ENCODE data around the gene ALKBH2.

ALKBH2 gene

DNA sequence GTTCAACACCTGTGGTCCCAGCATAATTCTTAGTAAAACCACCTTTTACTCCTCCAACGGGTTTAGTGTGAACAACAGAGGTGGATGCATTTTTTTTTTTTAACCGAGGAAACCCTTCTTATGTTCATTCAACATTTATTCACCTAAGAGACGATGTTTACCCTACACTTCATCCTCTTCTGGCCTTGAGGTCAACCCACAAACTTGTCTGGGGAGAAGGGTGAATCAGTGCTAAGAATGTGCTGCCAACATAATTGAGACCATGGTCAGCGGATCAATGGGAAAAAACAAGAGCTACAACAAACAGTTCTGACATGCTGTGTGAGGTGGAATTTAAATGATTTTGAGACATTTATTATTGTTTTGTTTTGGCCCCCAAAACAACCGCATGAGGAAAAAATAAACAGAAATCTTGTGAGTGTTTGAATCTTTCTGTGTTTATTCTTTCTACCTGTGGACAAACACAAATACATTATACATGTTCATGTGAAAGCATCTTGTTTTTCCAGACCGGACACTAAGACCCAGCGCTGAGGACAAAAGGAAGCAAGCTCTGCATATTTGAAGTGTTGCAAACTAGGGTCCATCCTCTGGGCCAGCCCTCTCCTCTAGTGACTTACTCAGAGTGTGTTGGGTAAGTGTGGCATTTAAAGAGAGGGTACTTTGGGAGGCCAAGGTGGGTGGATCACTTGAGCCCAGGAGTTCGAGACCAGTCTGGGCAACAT is 46.0 kb downstream of the ALKBH2 start:
- no peak overlapping the region for H3K9ac ChIP-seq
- H3K79me2 ChIP-seq, result no peaks in the 10 kb centered on the region
- no peaks in the 10 kb centered on the region for H3K36me3 ChIP-seq (ENCODE audit: control insufficient read depth, insufficient read depth, low read length)
- H2AFZ ChIP-seq, result no peak overlapping the region
- H3K9me3 ChIP-seq (ENCODE audit: control insufficient read depth, low read length), result no peaks in the 10 kb centered on the region
- TF ChIP-seq, protein P1, sequence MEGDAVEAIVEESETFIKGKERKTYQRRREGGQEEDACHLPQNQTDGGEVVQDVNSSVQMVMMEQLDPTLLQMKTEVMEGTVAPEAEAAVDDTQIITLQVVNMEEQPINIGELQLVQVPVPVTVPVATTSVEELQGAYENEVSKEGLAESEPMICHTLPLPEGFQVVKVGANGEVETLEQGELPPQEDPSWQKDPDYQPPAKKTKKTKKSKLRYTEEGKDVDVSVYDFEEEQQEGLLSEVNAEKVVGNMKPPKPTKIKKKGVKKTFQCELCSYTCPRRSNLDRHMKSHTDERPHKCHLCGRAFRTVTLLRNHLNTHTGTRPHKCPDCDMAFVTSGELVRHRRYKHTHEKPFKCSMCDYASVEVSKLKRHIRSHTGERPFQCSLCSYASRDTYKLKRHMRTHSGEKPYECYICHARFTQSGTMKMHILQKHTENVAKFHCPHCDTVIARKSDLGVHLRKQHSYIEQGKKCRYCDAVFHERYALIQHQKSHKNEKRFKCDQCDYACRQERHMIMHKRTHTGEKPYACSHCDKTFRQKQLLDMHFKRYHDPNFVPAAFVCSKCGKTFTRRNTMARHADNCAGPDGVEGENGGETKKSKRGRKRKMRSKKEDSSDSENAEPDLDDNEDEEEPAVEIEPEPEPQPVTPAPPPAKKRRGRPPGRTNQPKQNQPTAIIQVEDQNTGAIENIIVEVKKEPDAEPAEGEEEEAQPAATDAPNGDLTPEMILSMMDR (IDR thresholded peaks at IDR 0.05), result no peak
- H3K27me3 ChIP-seq (ENCODE audit: control insufficient read depth, insufficient read depth, low read length), result no peaks in the 10 kb centered on the region
- H3K27ac ChIP-seq, result no peak overlapping the region
- H3K4me3 ChIP-seq (ENCODE audit: low read depth, low read length), result no peak overlapping the region
- H3K4me1 ChIP-seq, result no peaks in the 10 kb centered on the region
- no peak overlapping the region for H3K4me2 ChIP-seq (ENCODE audit: low read length)

DNA sequence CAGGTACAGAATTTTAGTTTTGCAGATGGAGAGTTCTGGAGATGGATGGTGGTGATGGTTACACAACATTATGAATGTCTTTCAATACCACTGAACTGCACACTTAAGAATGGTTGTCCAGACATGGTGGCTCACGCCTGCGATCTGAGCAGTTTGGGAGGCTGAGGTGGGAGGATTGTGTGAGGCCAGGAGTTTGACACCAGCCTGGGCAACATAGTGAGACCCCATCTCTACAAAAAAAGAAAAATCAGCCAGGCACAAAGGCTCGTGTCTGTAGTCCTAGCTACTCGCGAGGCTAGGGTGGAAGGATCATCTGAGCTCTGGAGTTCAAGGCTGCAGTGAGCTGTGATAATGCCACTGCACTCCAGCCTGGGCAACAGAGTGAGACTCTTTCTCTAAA is 49.0 kb downstream of the ALKBH2 start:
- no peaks in the 10 kb centered on the region for H3K9me3 ChIP-seq (ENCODE audit: control insufficient read depth, low read length)
- no peak overlapping the region for H3K9ac ChIP-seq
- H3K27me3 ChIP-seq (ENCODE audit: control insufficient read depth, insufficient read depth, low read length), result no peaks in the 10 kb centered on the region
- TF ChIP-seq, protein P1 (IDR thresholded peaks at IDR 0.05), result no peak
- H3K4me3 ChIP-seq (ENCODE audit: low read depth, low read length), result no peak overlapping the region
- no peak overlapping the region for H3K4me2 ChIP-seq (ENCODE audit: low read length)
- H3K27ac ChIP-seq, result no peak overlapping the region
- H3K36me3 ChIP-seq (ENCODE audit: control insufficient read depth, insufficient read depth, low read length), result no peaks in the 10 kb centered on the region
- H3K4me1 ChIP-seq, result no peaks in the 10 kb centered on the region
- H2AFZ ChIP-seq, result no peak overlapping the region
- H3K79me2 ChIP-seq, result no peaks in the 10 kb centered on the region
